Aorta (tissue), 5 donors: ENCODE data around the gene SERPINB1. TPM values are rescaled to one million over a fixed set of nuclear protein-coding genes. Genes with fewer than 3 reads are reported as not detected.
A peak's percentile ranks its signal among the peaks of the same experiment; 100 is the strongest.

Experiments used
- ATAC-seq: fragments of 200-7000 bp; cut with Tn5 transposase; one replicate; pipeline ENCODE4 v1.9.1; 2022; ENCODE audit warnings: moderate library complexity; ENCODE audit not compliant: low FRiP score
- DNase-seq, 2 donors: peaks; one replicate each; pipeline ENCODE4 v3.0.0-alpha.2; 2020
- H3K27ac ChIP-seq, 2 donors: one replicate each; pipeline ENCODE4 v1.5.1; 2013; ENCODE audit warnings: low read length in 2 of 2, mild to moderate bottlenecking in 2 of 2, moderate library complexity in 2 of 2, control low read depth in 1 of 2, inconsistent platforms in 1 of 2, low read depth in 1 of 2
- H3K27me3 ChIP-seq, 2 donors: one replicate each; pipeline ENCODE4 v1.6.1; 2013; ENCODE audit warnings: control low read depth in 1 of 2, low read length in 1 of 2, mild to moderate bottlenecking in 1 of 2, moderate library complexity in 1 of 2; ENCODE audit not compliant: insufficient read depth in 2 of 2, control insufficient read depth in 1 of 2
- H3K36me3 ChIP-seq, 2 donors: one replicate each; pipeline ENCODE4 v1.6.1; 2013; ENCODE audit warnings: control low read depth in 1 of 2, low read length in 1 of 2, mild to moderate bottlenecking in 1 of 2; ENCODE audit not compliant: insufficient read depth in 2 of 2, control insufficient read depth in 1 of 2
- H3K4me1 ChIP-seq, 2 donors: one replicate each; pipeline ENCODE4 v1.6.1; 2013; ENCODE audit warnings: low read length in 2 of 2, control low read depth in 1 of 2, mild to moderate bottlenecking in 1 of 2, moderate library complexity in 1 of 2; ENCODE audit not compliant: insufficient read depth in 2 of 2, control insufficient read depth in 1 of 2
- H3K4me3 ChIP-seq, 2 donors: one replicate each; pipeline ENCODE4 v1.5.1; 2013; ENCODE audit warnings: low read length in 2 of 2, control low read depth in 1 of 2, mild to moderate bottlenecking in 1 of 2
- H3K9me3 ChIP-seq: one replicate; pipeline ENCODE4 v1.6.1; 2013; ENCODE audit warnings: mild to moderate bottlenecking, low read length; ENCODE audit not compliant: control insufficient read depth
- WGBS, 2 donors: extraction: QIAGEN DNeasy Blood & Tissue Kit; methylation state at CpG; one replicate each; pipeline ENCODE4 v1.1.7; 2013; 5-methylcytosine and 5-hydroxymethylcytosine counted together
- intact Hi-C, 2 donors: fragments of 100-400 bp; cut with DNase I; formaldehyde crosslinking; loops; one replicate each; pipeline versions ENCODE4 v1.14.2 to v1.15.0; 2022
- polyA plus RNA-seq, 2 donors: library from polyadenylated mRNA; stranded (reverse); fragments of 200-250 nt; gene quantifications; one replicate each; pipeline ENCODE4 v1.2.3, GENCODE V29; 2013
- total RNA-seq, 2 donors: library from RNA; stranded (reverse); fragmentation: NEBNext Ultra II Directional; extraction: Animal tissue kit (Norgen Biotek cat#: 25700); gene quantifications; one replicate each; pipeline ENCODE4 v1.2.1, GENCODE V29; 2021
- donor health status: healthy with polysubstance abuse.
- donor health status: Bipolar disorder and iron deficiency.
- donor health status: DM: no; HTN: no; CAD: no.
- donor health status: DM: no; HTN: no; CAD: no.
- donor health status: DM: yes; HTN: yes; CAD: no.

The SERPINB1 gene
- total and polyA plus RNA-seq, 4 donors, result 30.2 to 59.5 (median 44.7) TPM

DNA sequence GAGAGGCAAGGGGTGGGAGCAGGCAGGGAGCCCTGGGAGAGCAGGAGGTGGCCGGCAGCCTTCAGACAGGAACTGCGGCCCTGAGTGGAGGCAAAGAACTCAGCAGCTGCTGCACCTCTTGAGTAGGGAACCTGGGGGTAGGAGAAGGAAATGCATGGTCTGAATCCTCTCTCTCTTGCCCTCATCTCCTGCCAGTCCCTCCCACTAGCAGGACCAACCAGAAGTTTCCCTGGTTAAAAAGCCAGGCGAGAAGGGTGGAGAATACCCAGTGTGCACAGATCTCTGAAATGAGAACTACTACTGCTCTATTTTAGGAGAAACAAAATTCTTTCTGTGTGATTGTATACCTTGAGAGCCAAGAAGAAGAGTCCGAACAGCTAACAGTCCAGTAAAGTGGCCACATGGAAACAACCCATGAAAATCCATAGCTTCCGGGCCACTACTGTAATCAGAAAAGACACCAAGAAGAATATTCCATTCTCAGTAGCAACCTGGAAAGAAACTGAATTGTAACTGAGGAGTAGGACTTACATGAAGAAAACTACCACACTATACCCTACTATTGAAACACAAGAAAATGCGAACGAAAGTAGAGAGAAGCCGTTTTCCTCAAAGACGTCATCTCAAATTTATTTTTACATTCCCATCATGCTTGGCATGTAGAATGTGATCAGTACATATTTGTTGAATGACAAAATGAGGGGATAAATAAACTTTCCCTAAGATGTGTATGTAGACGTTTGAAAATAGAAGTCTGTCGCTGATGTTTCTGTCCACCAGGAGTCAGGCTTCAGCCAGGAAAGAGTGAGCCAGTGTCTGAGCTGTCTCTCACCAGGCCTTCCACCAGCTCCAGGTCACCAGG lies 50.8 kb downstream of the SERPINB1 start:
- Histone ChIP-seq H3K36me3 (peaks cover 0 to 3% of the 10 kb centered on the region in 2 donors), H3K4me1 (peaks cover 0 to 2% of the 10 kb centered on the region in 2 donors), H3K4me3 (no peak overlapping the region), H3K27ac (peak overlapping the region; percentile 83 to 99), H3K27me3 (no peaks in the 10 kb centered on the region), H3K9me3 (no peaks in the 10 kb centered on the region)
- ATAC-seq (peak; percentile 90), DNase-seq (peak in 1 of 2 donors; percentile 79)
- intact Hi-C loops, result loop anchor here (5.0 kb wide), 1 partner anchor 51 kb away; the partner anchor contains the start of gene SERPINB1 (in 2 of the 2)
- 3% methylated on average over 11 of the region's 11 CpGs for WGBS, 2 donors

DNA sequence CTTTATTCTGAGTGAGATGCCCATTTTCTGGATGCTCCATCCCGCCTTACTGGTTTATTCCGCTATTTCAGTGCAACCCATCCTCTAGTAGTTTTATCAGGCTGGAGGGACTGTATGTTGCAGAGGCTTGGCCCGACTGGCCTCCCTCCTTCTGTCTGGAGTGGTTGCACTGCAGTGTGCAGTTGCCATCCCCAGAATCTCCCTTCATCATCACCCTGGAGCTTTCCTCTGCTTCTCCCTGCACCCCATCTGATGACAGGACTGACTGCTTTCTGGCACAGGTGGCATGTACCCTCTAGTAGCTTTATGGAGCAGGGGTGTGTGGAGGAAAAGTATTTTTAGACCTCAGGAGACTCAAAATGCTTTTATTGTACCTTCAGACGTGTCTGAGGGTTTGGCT lies 55.4 kb downstream of the SERPINB1 start:
- H3K4me3 ChIP-seq, result no peak overlapping the region
- ATAC-seq, result no peak

DNA sequence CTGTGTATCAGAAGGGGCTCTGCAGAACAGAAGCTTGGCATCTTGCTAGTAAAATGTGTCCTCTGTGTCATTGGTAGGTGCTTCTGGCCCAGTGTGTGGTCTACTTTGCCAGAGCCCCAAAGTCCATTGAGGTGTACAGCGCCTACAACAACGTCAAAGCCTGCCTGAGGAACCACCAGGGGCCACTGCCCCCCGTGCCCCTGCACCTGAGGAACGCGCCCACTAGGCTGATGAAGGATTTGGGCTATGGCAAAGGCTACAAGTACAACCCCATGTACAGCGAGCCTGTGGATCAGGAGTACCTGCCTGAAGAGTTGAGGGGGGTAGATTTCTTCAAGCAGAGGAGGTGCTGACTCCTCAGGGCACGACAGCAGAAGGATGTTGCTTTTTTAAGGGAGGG lies 56.7 kb downstream of the SERPINB1 start:
- 86 to 89% methylated on average over 7 of the region's 7 CpGs for WGBS, 2 donors
- H3K4me3 ChIP-seq, result no peak overlapping the region
- no peak overlapping the region for H3K27ac ChIP-seq
- H3K27me3 ChIP-seq, result no peaks in the 10 kb centered on the region
- H3K4me1 ChIP-seq, result no peaks in the 10 kb centered on the region
- no peaks in the 10 kb centered on the region for H3K9me3 ChIP-seq
- intact Hi-C loops, result no loop called here
- peaks cover 0 to 6% of the 10 kb centered on the region in 2 donors for H3K36me3 ChIP-seq
- DNase-seq (no peak), ATAC-seq (no peak)

More for the DNA sequence above, 55.4 kb downstream of the SERPINB1 start:
- DNase-seq, result no peak
- WGBS, 2 donors, result 57 to 58% methylated on average over 4 of the region's 4 CpGs
- peaks cover 0 to 2% of the 10 kb centered on the region in 2 donors for H3K4me1 ChIP-seq
- no peaks in the 10 kb centered on the region for H3K9me3 ChIP-seq
- no peak overlapping the region for H3K27ac ChIP-seq
- peaks cover 0 to 5% of the 10 kb centered on the region in 2 donors for H3K36me3 ChIP-seq
- no peaks in the 10 kb centered on the region for H3K27me3 ChIP-seq
- intact Hi-C loops, result no loop called here

DNA sequence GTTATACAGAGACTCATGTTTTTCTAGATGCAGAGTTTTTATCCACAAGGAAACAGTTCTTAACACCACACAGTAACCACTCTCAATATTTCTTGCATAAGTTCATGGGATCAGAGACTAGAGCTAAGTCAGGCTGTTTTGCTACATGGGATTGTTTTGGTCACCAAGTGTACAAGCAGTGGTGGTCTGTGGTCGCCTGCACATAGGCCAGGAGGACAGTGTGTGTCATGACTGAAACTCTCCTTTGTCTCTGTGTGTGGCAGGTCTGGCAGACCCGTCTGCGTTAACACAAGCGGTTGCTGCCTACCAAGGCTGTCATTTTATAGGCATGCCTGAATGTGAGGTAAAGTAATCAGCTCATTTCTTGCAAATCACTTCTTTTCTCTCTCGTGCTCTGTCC lies 57.6 kb downstream of the SERPINB1 start:
- no peaks in the 10 kb centered on the region for H3K27me3 ChIP-seq
- WGBS, 2 donors, result 65 to 71% methylated on average over 5 of the region's 5 CpGs
- intact Hi-C loops, result no loop called here
- no peaks in the 10 kb centered on the region for H3K9me3 ChIP-seq
- DNase-seq (no peak), ATAC-seq (no peak)
- no peak overlapping the region for H3K4me3 ChIP-seq
- H3K27ac ChIP-seq, result no peak overlapping the region
- no peaks in the 10 kb centered on the region for H3K4me1 ChIP-seq
- H3K36me3 ChIP-seq, result peaks cover 0 to 9% of the 10 kb centered on the region in 2 donors

DNA sequence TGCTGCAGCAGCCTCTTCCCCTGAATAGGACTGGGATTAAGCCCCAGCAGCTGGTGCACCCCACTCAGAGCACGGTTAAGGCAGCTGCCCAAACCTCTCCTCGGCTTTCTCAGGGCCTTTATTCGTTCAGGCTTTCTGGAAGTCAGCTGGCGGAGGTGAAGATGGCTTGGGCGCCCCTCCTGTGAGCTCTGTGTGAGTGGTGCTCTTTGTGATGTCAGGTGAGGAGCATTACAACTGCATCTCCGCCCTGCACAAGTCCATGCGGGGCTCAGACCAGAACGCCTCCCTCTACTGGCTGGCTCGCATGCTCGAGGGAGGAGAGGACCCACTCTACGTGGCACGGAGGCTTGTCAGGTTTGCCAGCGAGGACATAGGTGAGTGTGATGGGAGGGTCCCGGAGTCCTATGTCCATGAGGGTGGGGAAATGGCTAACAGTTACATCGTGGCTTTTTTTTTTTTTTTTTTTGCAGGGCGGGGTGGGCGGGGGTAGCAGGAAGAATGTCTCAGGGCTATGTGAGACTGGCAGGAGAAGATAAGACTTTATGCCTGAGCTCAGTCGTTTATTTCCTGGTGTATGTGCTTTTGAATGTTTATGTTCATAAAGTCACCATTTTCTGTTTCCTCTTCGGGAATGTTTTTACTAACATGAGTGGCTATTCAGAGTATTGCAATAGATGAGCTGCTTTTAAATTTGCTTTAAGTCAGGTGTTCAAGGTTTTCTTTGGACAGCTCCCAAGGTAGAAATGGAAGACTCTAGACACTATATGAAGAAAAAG lies 58.3 kb downstream of the SERPINB1 start:
- H3K36me3 ChIP-seq, result peaks cover 0 to 9% of the 10 kb centered on the region in 2 donors
- no peaks in the 10 kb centered on the region for H3K9me3 ChIP-seq
- no peak overlapping the region for H3K27ac ChIP-seq
- ATAC-seq (no peak), DNase-seq (no peak)
- H3K4me3 ChIP-seq, result no peak overlapping the region
- 31 to 48% methylated on average over 18 to 19 of the region's 19 CpGs for WGBS, 2 donors
- no peaks in the 10 kb centered on the region for H3K4me1 ChIP-seq
- no peaks in the 10 kb centered on the region for H3K27me3 ChIP-seq
- intact Hi-C loops, result no loop called here

DNA sequence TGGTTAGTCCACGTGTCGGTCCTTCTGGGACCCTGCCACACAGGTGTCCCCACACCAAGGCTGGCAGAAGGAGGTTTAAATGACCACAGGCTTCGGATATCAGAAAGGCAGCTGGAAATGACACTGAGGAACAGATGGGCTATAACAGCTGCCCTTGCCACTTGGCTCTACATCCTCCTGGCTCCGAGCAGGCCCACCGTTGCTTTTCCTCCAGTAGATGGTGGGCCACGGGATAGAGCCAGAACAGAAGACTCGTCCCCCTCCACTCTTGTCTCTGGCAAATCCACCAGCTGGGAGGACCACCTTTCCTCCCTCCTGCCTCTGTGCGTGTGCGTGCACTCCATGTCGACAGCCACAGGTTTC lies 58.9 kb downstream of the SERPINB1 start:
- 68 to 70% methylated on average over 10 of the region's 10 CpGs for WGBS, 2 donors
- ATAC-seq, result no peak
- Histone ChIP-seq H3K9me3 (no peaks in the 10 kb centered on the region), H3K4me3 (no peak overlapping the region), H3K27me3 (no peaks in the 10 kb centered on the region), H3K36me3 (peaks cover 0 to 9% of the 10 kb centered on the region in 2 donors), H3K27ac (no peak overlapping the region), H3K4me1 (no peaks in the 10 kb centered on the region)
- intact Hi-C loops, result no loop called here
- no peak for DNase-seq

DNA sequence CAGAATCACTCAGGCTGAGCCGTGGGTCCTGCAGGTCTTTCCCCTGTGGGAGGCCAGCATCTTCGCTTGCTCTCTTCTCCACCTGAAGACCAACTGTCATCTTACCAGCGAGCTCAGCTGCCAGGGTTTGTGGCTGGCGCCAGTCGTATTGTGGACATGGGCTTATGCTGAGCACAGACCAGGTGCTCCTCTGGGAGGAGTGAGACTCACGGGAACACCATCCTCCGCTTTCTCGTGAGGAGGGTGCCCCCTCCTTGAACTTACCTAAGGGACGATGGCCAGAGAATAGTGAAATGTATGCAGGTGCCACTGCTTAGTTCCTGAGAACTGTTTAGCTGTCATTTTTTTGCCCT lies 59.3 kb downstream of the SERPINB1 start:
- Histone ChIP-seq H3K36me3 (peaks cover 0 to 9% of the 10 kb centered on the region in 2 donors), H3K4me1 (no peaks in the 10 kb centered on the region), H3K9me3 (no peaks in the 10 kb centered on the region), H3K27ac (no peak overlapping the region), H3K4me3 (no peak overlapping the region), H3K27me3 (no peaks in the 10 kb centered on the region)
- ATAC-seq (no peak), DNase-seq (no peak)
- intact Hi-C loops, result no loop called here
- WGBS, 2 donors, result 89% methylated on average over 9 of the region's 9 CpGs
